Activated T-cell treated with anti-CD3 and anti-CD28 coated beads for 24 hours (primary cell): Measurements from ENCODE around the gene SRMS.

Experiments used
- DNase-seq: peaks from one replicate; pipeline ENCODE4 v3.0.0-alpha.2; 2020; ENCODE audit warnings: low read depth

Gene SRMS

GRCh38 chr20:63547725-63548480 lies at the start of gene SRMS:
SRMS (minus strand) TSS chr20:63547749; CDS start chr20:63547463, 286 bp downstream.
- no peak for DNase-seq

GRCh38 chr20:63596423-63596822 lies 48.9 kb upstream of the SRMS start:
- no peak for DNase-seq

- DNase-seq = no peak
Measured at GRCh38 chr20:63595416-63596127, 48.0 kb upstream of the SRMS start.

DNA sequence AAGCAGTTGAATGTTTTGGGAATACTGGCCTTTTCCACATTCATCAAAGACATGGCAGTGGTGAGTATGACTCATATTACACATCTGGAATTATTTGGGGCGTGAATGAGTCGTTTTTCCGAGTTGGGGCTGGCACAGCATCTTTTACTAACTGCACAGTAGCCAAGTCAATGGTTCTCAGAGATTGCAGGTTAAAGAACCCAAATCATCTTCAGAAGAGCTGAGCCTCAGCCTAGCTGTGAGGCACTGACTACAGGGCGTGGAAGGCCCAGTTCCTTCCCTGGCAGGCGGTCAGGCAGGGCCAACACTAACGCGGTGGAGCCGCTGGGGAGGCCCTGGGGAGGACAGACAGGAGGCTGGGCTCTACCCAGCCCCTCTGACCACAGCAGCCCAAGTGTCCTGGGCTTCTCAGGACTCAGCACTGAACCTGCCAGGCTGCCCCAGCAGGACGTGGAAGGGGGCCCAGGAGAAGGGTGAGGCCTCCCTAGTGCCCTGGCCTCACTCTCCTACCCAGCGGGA lies 46.6 kb upstream of the SRMS start:
- no peak for DNase-seq

GRCh38 chr20:63592661-63593060 lies 45.1 kb upstream of the SRMS start:
- no peak for DNase-seq

DNA sequence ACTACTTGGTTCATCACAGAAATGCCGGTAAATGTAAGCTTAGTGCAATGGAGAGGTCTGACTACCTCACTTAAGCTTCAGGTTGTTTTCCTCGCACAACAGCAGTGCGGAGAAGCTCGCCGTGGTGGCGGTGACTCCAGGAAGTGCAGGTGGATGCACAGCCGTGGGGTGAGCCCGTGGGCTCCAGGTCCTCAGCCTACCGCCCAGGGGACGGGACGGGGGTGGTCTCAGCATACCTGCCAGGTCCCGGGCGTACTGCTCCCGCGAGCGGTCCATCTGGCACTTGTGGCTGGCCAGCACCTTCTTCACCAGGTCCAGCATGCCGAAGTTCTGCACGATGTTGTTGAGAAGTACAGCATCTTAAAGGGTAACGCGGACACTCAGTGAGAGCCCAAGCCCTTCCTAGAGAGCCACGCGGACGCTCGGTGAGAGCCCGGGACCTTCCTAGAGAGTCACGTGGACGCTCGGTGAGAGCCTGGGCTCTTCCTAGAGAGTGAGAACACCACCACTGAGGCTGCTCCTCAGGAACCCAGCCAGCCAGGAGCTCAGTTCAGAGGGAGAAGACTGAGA lies 44.3 kb upstream of the SRMS start:
- DNase-seq = no peak

DNA sequence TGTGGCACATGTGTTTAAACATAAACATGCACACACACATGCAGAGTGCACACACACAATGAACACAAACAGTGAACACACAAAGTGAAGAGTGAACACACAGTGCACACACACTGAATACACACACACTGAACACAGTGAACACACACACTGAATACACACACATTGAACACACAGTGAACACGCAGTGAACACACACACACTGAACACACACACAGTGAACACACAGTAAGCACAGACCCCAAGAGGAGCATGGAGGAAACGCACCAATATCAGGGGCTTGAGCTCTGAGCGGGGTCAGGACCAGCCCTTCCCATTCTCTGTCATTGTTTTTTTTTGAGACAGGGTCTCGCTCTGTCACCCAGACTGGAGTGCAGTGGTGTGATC lies 43.6 kb upstream of the SRMS start:
- DNase-seq = no peak

DNA sequence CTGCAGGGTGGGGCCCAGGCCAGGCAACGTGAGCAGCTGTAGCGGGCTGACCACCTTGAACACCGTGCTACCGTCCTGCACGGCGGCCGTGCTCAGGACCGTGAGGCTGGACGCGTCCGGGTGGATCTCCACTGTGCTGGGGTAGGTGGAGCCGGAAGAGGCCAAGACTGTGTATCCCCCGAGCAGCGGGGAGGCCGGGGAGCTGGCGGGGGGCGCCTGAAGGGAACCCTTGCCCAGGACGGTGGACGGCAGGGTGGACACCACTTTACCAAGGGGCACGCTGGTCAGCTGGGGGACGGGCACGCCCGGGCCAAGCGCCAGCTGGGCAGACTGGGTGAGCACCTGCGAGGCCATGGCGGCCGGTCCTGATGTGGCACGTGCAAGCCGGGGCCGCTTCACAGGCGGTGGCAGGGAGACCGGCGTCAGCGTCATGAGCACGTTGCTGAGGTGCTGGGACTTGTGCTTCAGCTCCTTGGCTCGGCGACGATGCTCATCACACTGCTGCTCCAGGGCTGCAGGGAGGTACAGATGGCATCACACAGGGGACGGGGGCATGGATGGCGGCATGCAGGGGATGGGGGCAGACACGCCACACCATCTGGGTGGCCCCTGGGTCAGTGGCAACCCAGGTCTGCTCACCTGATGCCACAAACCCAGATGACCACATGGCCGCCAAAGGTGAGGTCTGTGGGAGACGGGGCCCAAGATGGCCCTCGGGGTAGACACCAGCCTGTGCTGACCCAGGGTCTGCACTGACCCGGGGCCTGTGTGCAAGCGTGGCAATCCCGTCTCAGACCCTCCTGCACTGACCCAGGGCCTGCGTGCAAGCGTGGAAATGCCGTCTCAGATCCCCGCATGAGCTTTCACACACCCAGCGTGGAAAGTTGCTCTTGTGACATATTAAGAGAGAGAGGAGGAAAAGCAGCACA lies 42.9 kb upstream of the SRMS start:
- DNase-seq = no peak

GRCh38 chr20:63589261-63590217 lies 42.0 kb upstream of the SRMS start:
- no peak for DNase-seq

DNA sequence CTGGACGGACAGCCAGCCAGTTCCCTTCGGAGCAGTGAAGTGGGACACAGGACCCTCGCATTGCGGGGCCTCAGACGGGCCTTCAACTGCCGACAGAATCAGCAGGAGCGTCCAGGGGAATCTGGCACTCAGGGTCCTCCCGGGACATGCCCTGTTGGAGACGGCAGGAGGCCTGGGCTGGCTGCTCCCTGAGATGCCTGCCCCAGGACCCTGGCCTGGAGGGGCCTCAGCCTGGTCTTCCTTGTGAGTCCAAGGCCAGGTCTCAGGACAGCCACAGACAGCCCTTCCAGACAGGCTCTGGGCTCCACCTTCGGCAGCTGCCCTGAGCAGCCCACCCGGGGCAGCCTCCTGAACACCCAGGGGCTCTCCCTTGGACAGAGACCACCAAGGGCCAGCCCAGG lies 41.1 kb upstream of the SRMS start:
- no peak for DNase-seq

DNA sequence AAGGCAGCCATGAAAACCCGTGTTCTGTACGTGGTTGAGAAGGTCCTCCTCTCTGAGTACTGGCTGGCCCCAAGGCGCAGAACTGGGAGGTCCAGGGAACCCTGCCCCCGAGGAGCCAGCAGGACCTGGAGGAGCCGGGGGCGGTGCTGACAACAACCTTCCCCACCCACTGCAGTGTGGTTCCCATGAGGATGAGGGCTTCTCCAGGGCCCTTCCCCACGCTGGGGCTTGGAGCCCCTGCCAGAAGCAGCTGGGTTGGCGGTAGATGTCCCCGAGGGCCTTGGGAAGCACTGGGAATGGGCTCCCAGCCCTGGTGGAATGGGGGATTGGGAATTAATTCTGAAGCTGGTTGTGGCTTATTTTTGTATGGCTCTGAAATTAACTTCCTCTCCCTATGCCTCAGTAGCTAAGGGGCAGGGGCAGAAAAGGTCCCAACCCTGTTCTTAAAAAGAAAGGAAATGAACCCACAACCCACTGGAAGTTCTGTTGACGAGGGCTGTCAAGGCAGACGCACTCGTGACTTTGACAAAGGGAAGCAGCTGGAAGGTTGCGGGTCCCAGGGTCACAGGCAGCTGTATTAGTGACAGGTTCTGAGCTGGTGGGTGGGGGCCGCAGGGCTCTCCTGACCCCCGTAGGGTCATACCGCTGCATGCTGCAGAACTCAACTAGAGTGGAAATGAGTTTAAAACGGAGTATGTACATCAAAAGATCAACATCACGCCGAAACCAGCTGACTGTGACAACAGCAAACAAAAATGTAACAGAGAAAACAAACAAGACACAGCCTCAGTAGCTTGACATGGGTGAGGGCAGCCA lies 40.4 kb upstream of the SRMS start:
- no peak for DNase-seq

- DNase-seq = no peak
Measured at GRCh38 chr20:63587256-63587655, 39.7 kb upstream of the SRMS start.

GRCh38 chr20:63586797-63587196 lies 39.2 kb upstream of the SRMS start:
- DNase-seq = no peak

GRCh38 chr20:63585616-63586565 lies 38.3 kb upstream of the SRMS start:
- DNase-seq = no peak

- DNase-seq = no peak
Measured at GRCh38 chr20:63582382-63583063, 35.0 kb upstream of the SRMS start.

DNA sequence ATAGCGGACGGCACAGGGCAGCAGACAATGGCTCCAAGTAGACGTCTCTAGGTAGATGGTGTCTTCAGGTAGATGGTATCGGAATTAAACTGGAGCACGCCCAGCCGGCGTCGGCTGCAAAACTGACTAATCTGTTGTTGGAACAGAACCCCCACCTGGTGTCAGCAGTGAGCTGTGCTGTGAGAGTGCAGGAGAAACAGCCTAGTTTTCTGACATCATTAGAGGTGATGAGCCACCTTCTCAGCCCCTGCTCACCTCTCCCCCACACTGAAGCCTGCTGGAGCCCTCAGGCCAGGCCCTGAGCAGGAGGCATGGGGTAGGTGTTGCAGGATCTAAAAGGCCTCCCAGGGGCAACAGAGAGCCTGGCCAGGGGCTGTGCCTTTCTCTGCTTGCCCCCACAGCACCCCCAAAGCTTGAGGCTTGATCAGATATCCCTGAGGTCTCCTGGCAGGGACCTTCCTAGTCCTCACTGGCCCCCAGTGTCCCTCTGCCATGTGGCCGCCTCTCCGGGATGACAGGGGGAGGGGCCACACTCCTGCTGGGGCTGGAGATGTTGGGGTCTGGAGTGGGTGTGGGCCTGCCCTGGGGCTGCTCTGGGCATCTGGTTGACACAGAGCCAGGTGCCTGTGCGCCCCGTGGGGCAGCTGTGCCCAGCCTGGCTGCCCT lies 33.4 kb upstream of the SRMS start:
- peak; percentile 59 for DNase-seq

- no peak for DNase-seq
Measured at GRCh38 chr20:63579017-63579694, 31.6 kb upstream of the SRMS start.
